HT-29 (cell line): Measurements from ENCODE around the gene GC. TPM values are rescaled to one million over a fixed set of nuclear protein-coding genes. Genes with fewer than 3 reads are reported as not detected.
"Not testable (repeated sequence)": the region's sequence is repeated elsewhere in the genome, so short reads cannot be mapped to it uniquely, and the experiment has no call there.

Experiments
- DNase-seq: peaks from one replicate; pipeline ENCODE4 v3.0.0-alpha.2; 2015; ENCODE audit warnings: low spot score
- total RNA-seq: library from RNA; depleted of rRNA; stranded (reverse); fragments of >200 nt; shearing (Covaris generic); gene quantifications from 2 replicates; pipeline ENCODE4 v1.2.3, GENCODE V29; 2014

GC gene
- total RNA-seq, 1 experiment from 2014 or later: not detected

DNA sequence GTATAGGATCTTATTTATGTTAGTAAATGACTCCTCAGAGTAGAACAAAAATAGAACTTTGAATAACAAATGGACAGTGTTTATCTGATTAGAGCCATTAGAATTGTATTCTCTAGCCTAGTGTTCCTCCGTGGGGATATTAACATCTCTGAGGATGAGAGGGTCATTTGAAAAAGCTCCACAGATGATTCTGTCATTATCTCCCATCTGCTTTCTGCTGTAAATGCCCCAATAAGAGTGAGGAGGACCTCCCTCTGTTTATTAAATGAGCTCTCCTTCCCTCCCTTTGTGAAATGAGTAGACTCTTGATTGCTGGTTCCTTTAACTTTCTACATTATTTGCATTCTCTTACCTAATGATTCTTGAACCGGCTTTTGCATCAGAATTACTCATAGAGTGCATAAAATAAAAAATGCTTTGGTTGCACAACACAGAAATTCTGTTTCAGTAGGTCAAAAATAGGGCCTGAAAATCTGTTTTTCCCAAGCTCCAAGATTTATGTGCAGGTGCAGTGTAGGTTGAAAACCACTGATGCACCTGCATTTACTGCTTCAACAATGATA lies 18.0 kb downstream of the GC start:
- DNase-seq: no peak

DNA sequence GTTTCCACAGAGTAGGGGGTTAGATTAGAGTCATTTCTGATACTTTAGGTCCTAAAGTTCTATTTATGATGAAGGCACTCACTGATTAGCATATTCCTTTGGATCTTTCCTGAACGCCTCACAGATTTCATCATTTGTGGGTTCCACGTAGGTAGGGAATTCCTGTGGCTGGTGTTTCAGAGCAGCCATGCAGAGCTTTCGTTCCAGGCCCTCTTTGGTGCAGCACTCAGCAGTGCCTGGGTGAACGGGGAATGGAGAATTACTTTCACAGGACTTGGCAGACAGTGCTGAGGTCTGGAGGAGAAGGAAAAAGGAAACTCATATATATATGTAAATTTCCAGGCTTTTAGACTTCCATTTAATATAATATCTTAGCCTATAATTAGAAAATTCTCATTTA lies 18.5 kb downstream of the GC start:
- DNase-seq: no peak

DNA sequence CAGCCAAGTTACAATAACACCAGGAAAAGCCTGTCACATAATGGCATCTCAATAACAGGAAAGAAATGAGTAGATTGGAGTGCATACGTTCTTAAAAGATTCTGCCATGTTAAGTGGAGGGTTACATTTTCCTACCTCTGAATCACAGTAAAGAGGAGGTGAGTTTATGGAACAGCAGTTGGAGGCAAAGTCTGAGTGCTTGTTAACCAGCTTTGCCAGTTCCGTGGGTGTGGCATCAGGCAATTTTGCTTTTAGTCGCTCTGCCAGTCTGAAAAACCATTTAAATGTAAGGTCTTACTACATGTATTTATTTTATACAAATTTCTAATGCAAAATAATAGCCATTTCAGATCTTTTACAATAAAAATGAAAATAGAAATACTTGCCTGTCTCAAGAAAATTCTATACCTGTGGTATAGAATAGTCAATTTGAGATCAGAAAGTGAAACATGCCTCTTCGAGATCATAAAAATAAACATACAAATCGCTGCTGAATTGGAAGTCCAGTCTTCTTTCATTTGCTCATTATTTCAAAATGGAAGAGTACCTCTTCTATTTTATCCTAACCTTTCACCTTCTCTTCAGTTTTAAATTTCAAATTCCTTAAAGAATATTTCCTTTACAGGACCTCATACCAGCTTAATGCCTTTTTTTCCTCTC lies 31.4 kb downstream of the GC start:
- DNase-seq: no peak

DNA sequence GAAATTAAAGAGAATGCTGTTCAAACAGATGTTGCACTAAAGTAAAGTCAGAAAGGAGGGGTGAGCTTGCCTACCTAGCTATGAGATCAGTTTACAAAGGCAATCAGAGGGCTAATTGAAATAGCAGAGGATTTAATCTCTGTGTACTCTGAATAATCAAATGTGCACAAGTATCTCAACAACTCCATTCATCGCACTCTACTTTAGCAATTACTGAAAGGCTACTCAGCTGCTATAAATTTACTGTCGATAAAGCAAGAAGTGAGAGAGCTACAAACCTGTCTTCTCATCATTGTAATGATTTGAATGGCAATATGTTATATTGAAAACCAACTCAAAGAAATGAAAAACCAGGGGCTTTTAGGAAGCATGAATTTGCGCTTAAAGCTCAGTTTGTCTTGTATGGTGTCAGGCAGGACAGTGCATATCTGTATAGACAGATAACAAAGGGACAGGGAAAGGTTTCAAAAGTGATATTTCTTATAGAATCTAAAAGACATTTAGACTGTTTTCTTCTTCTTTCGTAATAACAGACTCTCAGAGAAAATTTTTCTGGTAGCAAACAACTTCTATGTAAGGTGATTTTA lies 34.8 kb downstream of the GC start:
- DNase-seq: no peak

DNA sequence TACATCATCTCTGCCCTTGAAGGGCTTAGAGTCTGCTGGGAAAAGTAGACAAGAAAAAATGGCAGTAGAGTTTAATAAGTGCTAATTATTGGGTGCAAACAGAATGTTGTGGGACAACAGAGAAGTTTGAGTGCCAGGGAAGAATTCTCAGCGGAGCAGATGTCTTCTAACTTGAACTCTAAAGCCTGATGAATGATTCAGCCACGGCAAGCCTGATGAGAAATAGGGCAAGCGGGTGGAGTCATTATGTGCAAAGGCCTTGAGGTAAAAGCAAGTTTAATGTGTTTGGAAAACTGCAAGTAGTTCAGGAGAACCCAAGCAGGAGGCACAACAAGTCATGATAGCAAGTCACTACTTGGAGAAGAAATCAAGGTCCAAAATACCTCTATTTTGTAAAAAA lies 37.5 kb downstream of the GC start:
- DNase-seq: no peak

DNA sequence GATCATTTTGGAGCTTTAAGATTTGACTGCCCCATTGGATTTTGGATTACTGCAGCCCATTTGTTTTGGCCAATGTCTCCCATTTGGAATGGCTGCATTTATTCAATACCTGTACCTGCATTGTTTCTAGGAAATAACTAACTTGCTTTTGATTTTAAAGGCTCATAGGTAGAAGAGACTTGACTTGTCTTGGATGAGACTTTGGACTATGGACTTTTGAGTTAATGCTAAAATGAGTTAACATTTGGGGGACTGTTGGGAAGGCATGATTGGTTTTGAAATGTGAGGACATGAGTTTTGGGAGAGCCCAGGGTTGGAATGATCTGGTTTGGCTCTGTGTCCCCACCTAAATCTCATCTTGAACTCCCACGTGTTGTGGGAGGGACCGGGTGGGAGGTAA lies 45.1 kb downstream of the GC start:
- DNase-seq: not testable (repeated sequence)

DNA sequence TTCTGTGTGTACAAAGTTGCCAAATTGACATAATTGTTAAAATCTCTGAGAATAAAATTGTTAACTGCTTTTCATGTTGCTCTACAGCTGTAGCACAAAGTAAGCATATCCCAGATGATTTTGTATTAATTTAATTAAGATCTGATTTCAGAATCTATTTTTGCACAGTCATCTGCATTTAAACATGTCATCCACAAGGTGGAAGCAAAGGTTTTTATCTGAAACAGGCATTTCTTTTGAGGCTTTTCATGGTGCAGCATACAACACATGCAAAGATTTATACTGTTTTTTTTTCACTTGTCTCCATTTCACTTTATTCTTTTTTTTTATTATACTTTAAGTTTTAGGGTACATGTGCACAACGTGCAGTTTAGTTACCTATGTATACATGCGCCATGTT lies 51.2 kb downstream of the GC start:
- peak; percentile 53 for DNase-seq

DNA sequence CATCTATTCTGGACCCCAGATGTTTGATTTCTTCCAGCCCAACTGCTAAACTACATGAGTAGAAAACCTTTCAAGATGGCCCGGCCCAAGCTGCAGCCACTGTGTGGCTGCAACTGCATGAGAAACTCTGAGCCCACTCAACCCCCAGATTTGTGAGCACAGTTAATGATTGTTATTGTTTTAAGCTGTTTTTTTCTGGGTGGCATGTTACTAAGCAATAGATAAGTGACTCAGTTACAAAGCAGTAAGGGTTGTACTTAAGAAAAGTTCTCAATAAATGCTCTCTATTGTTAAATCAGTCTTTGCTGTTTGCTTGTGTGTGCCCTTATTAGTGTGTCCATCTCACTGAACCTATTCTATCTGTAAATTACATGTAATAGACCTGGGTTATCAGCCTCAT lies 51.8 kb downstream of the GC start:
- DNase-seq: no peak

DNA sequence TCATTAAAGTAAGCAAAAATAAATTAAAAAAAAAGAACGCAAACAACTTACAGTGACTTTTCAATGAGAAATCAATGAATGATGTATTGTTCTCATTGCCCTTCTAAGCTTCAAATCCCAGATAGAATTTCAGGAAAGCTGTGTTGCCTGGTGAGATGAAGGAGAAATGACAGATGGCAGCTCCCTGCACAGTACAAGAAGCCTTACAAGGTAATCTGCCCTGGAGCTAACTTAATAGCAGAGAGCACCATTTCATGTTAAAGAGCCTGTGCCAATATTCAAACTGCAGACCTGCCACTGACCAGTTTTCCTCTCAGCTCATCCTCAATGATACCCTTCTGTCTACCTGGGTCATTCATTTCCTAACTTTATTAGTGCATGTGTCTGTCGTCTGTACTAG lies 54.0 kb downstream of the GC start:
- no peak for DNase-seq

DNA sequence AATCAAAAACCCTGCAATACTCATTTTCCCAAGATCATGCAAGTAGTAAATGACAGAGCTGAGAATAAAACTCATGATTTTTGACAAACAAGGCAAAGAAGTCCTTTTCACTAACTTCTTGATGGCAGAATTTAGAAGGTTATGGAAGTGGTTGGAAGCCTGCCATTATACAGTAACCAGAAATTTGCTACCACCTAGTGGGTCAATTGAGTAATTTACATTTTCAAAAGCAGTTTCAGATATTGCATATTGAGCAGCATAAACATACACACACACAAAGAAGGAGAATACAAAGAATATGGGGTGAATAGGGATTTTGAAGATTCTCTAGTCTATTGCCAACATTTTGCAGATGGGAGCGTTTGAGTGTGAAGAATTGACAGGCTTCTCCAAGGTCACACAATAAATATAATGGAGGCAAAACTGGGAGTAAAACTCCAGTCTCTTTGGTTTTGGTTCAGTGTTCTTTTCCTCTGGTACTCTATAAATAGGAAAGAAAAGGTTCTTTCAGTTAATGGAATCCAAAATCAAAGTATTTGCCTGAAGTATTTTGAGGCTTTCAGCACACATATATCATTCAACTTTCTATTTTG lies 70.2 kb downstream of the GC start:
- DNase-seq: peak; percentile 77

DNA sequence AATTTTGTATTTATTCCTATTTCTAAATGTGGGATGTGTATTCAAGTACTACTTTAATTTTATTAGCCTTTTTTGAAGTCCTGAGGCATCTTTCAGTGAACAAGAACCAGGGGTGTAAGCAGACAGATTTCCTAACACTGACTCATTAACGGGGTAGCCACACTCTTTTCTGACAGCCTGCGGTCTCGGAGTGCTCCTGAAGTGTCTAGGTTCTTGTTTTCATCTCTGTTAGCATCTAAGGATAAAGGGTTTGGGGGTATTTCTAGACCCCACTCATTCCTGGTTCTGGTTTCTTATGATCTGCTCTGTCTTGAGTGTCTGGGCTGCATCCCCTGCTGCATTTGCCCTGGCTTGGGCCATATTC lies 71.9 kb downstream of the GC start:
- no peak for DNase-seq

DNA sequence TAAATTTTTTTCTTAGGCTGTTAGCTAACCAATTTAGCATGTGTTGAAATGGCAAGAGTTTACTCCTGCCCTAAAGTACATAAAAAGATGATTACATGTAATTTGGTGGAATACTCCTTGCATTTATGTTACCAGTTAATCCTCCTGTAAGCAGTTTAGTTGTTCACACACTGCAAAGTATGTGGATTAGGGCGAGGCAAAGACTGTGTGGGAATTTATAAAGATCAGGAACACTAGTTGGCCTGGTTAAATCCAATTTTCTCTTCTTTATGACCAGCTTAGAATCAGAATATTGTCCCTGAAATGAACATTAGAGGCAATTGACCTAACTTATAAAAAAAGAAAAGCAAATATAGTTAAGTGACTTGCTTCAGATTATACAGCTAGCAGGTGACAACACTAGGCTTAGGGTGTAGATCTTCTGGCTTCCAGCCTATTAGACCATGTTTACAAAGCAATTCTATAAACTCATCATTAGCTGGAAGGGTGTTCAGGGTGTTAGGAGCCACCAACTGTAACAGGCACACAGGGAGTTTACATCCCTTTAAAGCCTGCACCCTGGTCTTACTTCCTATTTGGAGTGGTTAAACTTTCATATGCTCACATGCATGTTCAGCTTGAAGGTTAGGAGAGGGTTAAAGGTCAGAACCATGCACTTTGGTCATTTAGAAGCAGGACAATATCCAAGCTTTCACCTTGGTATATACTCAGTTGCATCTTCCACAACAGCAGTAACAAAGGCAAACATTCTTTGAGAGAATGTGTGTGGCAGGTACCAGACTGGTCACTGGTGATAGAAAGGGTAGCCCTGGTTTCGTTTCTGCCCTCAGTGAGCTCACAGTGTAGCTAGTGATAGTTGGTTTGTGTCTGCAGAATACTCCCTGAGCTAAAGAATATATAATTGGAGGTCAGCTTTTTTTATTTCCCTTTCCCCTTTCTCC lies 72.6 kb downstream of the GC start:
- peak; percentile 34 for DNase-seq

DNA sequence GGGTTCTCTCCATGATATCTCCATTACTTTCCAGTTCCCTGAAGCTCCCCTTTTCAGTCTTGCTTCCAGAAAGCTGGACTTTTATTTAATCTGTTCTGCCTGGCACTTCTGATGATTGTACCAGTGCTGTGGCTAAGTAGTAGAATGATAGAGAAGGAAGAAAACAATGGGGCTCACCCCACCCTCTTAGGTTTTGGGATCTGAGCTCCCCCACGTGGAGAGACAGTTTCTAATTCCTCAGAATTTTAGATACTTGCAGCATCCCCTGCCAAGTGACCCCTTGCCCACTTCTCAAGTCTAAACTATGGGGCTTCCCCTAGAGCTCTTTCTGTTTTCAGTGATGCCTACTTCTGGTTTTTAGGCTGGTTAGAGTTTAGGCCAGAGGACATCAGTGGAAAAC lies 73.9 kb downstream of the GC start:
- peak; percentile 30 for DNase-seq

DNA sequence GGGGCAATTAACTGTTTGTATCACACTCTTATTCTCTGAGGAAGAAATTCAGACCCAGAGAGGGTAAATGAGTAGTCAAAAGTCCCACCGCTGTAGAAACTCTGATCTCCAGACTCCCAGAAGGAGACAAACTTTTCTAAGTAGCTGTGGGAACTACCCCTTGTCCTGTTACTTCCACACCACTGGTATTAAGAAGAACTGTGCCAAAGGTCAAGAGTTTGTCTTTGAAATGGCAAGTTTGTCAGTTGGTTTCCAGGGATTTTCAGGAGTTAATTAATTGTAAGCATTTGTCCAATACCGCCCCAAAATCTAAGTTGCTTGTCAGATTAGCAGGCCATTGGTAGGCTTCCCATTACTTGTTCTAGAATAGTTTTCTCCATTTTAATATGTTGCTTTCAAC lies 85.7 kb downstream of the GC start:
- no peak for DNase-seq

DNA sequence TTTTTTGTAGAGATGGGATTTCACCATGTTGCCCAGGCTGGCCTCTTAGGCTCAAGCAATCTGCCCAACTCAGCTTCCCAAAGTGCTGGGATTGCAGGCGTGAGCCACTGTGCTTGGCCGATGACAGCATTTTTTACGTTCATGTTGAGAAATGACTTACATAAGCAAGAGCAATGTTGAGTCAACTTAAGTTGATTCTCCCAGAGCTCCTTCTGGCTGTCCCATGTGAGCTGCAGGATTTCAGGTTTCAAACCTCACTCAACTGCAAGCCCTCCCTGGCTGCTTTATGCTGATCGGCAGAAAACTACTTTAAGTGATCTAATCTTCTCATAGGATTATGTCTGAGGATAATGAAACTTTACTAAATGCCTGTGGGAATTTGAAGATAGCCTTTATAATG lies 86.8 kb downstream of the GC start:
- no peak for DNase-seq

DNA sequence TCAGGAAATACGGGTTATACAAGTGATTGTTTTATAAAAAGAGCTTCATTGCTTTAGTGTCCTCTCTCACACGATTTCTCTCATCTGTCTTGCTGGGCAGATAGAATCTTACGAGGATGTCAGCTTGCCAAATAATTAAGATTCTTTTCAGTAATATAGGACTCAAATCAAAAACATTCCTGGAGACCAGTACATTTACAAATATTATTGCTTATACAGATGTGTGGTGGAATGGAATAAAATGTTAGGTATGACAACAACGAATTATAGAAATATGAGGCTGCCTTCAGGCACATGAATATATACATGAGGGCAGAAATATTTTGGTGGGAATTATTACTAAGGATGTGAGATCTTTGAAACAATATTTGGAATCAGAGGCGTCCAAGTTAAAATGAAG lies 88.9 kb downstream of the GC start:
- DNase-seq: no peak

DNA sequence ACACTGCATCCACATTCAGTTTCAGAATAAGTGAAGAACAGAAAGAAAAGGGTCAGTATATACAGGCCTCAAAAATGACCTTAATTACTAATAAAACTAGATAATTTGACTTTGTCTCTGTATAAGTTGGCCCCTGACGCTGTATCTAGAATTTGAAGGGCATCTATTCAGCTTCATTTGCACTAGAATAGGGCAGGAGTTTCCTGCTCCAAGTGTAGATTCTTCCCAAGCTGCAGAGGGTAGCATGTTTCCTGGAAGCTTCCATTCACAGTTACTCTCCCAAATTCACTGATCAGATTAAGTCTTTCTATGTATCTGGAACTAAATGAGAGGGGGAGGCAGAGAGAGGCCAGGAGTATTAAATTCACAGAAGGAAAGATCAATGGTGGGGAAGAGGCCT lies 90.9 kb downstream of the GC start:
- no peak for DNase-seq

DNA sequence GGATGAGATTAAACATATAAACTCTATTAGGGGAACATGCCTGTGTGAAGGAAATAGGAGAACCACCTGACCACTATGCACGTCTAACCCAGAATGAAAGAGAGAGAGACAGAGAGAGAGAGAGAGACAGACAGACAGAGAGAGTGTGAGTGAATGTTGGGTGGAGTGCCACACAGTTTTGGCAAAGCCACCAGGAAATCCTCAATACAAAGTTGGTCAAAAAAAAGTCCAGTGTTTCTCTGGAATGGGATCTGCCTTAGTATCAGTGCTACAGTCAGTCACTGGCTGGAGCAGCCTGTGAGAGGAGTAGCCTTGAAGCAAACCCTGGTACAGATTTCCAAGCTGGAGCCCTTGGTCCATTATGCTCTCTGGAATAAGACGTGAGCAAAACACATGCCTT lies 91.7 kb downstream of the GC start:
- DNase-seq: no peak
